GM21717 (cell line): Measurements from ENCODE around the gene PPA2.

Source experiments
- ATAC-seq: cut with Tn5 transposase; IDR thresholded peaks from one replicate; pipeline ENCODE4 v1.9.1; 2021; ENCODE audit warnings: mild to moderate bottlenecking, moderate library complexity; ENCODE audit not compliant: unreplicated experiment

PPA2 gene

GRCh38 chr4:105399532-105400161 lies 74.2 kb downstream of the PPA2 start:
- no peak for ATAC-seq

GRCh38 chr4:105392858-105393257 lies 81.0 kb downstream of the PPA2 start:
- no peak for ATAC-seq

GRCh38 chr4:105389167-105389566 lies 84.7 kb downstream of the PPA2 start:
- ATAC-seq, result no peak

GRCh38 chr4:105387466-105387865 lies 86.4 kb downstream of the PPA2 start:
- no peak for ATAC-seq

GRCh38 chr4:105386012-105386411 lies 87.8 kb downstream of the PPA2 start:
- no peak for ATAC-seq

- no peak for ATAC-seq
Measured at GRCh38 chr4:105374071-105374470, 99.8 kb downstream of the PPA2 start.

- ATAC-seq, result no peak
Measured at GRCh38 chr4:105373324-105373723, 100.5 kb downstream of the PPA2 start.

GRCh38 chr4:105369988-105370387 lies 103.9 kb downstream of the PPA2 start:
- no peak for ATAC-seq

GRCh38 chr4:105361053-105361452 lies 112.8 kb downstream of the PPA2 start:
- ATAC-seq, result no peak

GRCh38 chr4:105357258-105357980 lies 116.4 kb downstream of the PPA2 start:
- no peak for ATAC-seq

GRCh38 chr4:105356194-105356593 lies 117.7 kb downstream of the PPA2 start:
- ATAC-seq, result no peak

GRCh38 chr4:105352826-105353225 lies 121.0 kb downstream of the PPA2 start:
- peak; percentile 88 for ATAC-seq

- ATAC-seq, result no peak
Measured at GRCh38 chr4:105351861-105352260, 122.0 kb downstream of the PPA2 start.

GRCh38 chr4:105350859-105351490 lies 122.9 kb downstream of the PPA2 start:
- no peak for ATAC-seq

- ATAC-seq, result no peak
Measured at GRCh38 chr4:105348719-105349118, 125.1 kb downstream of the PPA2 start.

GRCh38 chr4:105346869-105347268 lies 127.0 kb downstream of the PPA2 start:
- no peak for ATAC-seq

GRCh38 chr4:105345838-105346237 lies 128.0 kb downstream of the PPA2 start:
- ATAC-seq, result no peak

- no peak for ATAC-seq
Measured at GRCh38 chr4:105345358-105345757, 128.5 kb downstream of the PPA2 start.

- no peak for ATAC-seq
Measured at GRCh38 chr4:105344141-105344540, 129.7 kb downstream of the PPA2 start.

- no peak for ATAC-seq
Measured at GRCh38 chr4:105343146-105343931, 130.5 kb downstream of the PPA2 start.

GRCh38 chr4:105329081-105329480 lies 144.8 kb downstream of the PPA2 start:
- ATAC-seq, result no peak
